IPS-18c (cell line): ENCODE results near the gene NFIC.
"Not testable (repeated sequence)": the region's sequence is repeated elsewhere in the genome, so short reads cannot be mapped to it uniquely, and the experiment has no call there.

Experiments used
- H3K4me3 ChIP-seq: 2 replicates; pipeline ENCODE4 v1.7.0; 2013; ENCODE audit warnings: low read depth, mild to moderate bottlenecking, low read length, moderate library complexity; ENCODE audit not compliant: insufficient read depth
- H3K9me3 ChIP-seq: one replicate; pipeline ENCODE4 v1.6.1; 2013; ENCODE audit warnings: mild to moderate bottlenecking, low read length, moderate library complexity; ENCODE audit not compliant: control insufficient read depth, insufficient read depth

NFIC gene

DNA sequence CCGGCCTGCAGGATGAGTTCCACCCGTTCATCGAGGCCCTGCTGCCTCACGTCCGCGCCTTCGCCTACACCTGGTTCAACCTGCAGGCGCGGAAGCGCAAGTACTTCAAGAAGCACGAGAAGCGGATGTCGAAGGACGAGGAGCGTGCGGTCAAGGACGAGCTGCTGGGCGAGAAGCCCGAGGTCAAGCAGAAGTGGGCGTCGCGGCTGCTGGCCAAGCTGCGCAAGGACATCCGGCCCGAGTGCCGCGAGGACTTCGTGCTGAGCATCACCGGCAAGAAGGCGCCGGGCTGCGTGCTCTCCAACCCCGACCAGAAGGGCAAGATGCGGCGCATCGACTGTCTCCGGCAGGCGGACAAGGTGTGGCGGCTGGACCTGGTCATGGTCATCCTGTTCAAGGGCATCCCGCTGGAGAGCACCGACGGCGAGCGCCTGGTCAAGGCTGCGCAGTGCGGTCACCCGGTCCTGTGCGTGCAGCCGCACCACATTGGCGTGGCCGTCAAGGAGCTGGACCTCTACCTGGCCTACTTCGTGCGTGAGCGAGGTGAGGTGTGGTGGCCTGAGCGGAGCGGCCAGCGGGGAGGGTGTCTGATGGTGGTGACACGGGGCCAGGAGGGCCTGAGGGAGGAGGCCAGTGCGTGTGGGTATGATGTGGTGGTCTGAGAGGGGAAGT, 15.5 kb downstream of the NFIC start:
- H3K9me3 ChIP-seq, result no peaks in the 10 kb centered on the region
- no peak overlapping the region for H3K4me3 ChIP-seq

DNA sequence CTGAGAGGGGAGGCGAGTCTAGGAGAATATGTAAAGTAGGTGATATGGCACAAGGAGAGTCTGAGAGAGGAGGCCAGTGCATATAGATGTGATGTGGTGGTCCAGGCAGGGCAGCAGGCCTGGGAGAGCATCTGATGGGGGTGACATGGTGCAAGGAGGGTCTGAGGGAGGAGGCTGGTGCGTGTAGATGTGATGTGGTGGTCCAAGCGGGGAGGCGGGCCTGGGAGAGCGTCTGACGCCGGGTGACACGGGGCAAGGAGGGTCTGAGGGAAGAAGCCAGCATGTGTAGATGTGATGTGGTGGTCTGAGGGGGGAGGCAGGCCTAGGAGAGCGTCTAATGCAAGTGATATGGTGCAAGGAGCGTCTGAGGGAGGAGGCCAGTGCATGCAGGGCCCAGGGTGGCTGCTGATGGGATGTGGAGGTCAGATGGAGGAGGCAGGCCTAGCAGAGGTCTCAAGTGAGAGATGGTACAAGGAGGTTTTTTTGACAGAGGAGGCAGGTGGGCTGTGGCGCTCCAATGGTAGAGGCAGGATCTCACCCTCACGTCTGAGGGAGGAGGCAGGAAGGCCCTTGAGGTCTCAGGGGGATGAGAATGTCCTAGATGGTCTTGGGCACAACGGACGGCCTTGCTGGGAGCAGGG, 16.2 kb downstream of the NFIC start:
- Histone ChIP-seq H3K4me3 (no peak overlapping the region), H3K9me3 (no peaks in the 10 kb centered on the region)

DNA sequence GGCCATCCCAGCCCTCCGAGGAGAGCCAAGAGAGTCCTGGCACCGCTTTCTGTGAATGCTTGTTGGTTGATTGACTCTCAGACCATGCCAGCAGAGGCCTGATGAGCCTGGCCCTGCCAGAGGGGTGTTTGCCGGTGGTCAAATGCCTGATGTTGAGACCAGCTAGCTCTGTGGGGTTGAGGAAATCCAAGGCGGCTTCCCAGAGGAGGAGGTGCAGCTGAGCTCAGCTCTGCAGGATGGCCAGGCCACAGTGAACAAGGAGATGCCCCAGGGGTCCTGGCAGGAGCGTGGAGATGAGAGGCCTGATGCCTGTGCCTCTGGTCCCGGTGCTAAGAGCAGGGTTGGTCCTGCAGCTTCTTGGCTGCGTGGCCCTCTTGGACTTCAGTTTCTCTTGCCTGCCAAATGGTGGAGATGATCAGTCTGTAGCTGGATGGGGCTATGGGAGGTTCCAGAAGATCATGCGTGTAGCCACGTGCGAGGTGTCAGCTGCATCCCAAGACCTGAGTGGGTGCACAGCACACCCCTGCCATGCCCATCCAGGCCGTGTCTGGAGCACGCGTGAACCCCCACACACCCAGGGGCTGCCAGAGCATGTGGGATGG, 16.8 kb downstream of the NFIC start:
- H3K4me3 ChIP-seq, result no peak overlapping the region

DNA sequence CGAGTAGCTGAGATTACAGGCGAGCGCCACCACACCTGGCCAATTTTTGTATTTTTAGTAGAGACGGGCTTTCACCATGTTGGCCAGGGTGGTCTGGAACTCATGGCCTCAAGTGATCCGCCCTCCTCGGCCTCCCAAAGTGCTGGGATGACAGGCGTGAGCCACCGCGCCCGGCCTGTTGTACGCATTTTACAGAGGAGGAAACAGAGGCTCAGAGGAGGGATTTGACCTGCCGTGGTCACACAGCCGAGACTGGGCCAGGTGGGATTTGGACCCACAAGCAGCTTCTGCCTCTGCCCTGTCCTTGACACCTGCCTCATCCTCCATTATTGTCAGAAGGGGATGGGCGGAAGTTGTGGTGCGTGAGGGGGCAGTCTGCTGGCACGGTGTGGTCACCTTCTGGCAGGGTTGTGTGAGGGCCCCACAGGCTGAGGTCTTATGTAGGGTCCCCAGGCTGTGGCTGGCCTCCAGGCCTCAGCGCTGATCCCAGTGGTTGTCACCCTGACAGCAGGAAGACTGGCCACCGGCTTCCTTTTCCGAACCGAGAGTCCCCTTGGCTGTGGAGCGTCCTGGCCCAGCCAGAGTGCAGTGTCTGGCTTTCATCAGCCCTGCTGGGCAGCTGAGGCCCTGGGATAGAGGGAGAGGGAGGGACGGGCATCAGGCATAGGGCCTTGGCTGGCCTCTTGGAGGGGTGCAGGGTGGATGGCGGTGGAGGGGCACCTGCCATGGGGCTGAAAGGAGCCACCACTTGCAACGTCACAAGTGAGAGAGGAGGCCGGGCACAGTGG, 20.3 kb downstream of the NFIC start:
- H3K4me3 ChIP-seq, result no peak overlapping the region

More for the DNA sequence above, 16.8 kb downstream of the NFIC start:
- H3K9me3 ChIP-seq, result no peaks in the 10 kb centered on the region

DNA sequence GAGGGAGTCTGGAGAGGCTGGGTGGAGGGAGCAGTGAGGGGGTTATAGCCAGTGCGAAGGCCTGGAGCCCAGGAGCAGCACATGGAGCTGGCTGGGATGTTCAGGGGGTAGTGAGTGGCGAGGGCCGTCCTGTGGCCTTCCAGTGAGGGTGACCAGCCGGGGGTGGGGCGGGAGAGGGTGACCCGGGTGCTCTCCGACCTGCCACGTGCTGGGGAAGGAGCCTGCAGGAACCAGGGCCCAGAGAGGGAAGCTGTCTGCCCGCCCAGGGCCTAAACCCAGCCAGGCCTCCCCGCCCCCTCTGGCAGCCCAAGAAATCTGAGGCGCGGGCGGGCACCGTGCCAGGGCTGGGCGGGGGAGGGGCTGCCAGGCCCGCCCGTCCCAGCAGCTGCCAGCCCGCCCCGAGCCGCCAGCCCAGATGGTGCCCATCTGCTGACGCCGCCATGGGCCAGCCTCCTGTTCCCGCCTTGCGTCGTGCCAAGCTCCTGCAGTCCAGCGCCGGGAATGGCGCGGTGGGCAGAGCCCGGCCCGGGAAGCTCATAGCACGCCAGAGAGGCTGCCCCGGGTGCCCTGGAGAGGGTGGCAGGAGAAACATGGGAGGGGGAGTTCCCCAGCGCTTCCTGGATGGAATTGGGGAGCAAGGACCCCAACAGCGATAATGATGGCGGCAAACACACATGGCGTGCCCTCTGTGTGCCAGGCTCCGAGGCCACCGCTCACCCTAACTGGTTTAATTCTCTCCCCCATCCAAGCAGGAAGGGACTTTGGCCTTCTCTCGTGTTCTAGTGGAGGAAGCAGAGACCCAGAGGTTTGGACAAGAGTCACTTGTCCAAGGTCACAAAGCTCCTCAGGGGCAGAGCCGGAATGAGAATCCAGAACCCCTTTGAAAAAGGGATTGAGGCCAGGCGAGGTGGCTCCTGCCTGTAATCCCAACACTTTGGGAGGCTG, 21.5 kb downstream of the NFIC start:
- H3K9me3 ChIP-seq, result no peaks in the 10 kb centered on the region
- H3K4me3 ChIP-seq, result no peak overlapping the region

More for the DNA sequence above, 20.3 kb downstream of the NFIC start:
- no peaks in the 10 kb centered on the region for H3K9me3 ChIP-seq

DNA sequence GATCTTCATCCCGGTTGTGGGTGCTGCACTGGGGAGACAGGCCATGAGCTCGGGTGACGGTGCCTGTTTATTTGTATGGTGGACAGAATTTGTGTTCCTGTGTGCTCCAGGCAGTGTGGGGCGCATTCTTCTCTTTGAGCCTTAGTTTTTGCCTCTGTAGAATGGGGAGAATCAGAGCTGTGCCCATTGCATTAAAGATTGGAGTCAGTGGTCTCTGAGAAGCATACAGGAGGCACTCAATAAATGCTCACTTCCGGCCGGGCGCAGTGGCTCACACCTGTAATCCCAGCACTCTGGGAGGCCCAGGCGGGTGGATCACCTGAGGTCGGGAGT, 23.0 kb downstream of the NFIC start:
- H3K4me3 ChIP-seq, result no peak overlapping the region
- no peaks in the 10 kb centered on the region for H3K9me3 ChIP-seq

DNA sequence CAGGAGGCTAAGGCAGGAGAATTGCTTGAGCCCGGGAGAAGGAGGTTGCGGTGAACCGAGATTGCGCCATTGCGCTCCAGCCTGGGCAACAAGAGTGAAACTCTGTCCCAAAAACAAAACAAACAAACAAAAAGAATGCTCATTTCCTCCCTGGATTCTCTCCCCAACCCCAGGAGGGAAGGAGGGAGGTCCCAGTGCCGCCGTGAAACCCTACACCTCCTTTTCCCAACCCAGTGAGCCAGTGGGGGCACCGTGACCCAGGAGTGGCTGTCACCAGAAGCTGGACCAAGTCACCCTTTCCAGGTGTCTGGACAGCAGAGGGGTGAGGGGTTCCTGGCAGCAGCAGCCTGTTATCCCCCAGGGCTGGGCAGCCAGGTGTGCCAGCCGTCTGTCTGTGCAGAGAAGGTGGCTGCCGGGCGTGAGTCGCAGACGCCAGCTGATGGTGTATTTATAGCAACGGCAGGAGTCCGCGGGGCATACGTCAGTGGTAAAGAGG, 23.5 kb downstream of the NFIC start:
- Histone ChIP-seq H3K4me3 (no peak overlapping the region), H3K9me3 (no peaks in the 10 kb centered on the region)

DNA sequence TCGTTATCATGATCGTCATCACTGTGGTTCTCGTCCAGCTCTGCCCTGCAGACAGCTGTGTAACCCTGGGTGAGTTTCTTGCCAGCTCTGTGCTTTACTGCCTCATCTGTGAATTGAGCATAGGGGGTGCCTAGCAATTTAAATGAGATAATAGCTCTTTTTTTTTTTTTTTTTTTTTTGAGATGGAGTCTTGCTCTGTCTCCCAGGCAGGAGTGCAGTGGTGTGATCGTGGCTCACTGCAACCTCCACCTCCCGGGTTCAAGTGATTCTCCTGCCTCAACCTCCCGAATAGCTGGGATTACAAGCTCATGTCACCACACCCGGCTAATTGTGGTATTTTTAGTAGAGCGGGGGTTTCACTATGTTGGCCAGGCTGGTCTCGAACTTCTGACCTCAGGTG, 25.5 kb downstream of the NFIC start:
- H3K4me3 ChIP-seq, H3K9me3 ChIP-seq: not testable (repeated sequence)

DNA sequence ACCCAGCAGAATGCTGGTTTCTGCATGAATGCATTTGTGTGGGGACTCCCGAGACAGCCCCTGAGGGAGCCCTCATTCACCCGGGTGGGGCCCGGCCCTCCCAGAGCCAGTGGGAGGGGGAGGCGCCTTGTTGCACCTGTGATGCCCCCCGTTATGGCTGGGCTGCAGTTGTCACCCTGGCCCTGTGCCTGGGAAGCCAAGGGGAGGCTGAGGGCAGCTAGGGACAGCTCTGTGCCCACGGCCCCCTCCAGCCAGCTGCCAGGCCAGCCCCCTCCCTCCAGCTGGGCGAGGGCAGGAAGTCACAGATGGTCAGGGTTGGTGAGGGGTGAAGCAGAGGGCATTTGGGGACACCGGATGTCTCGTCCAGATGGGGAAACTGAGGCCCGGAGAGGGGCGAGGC, 26.1 kb downstream of the NFIC start:
- H3K4me3 ChIP-seq, result no peak overlapping the region

DNA sequence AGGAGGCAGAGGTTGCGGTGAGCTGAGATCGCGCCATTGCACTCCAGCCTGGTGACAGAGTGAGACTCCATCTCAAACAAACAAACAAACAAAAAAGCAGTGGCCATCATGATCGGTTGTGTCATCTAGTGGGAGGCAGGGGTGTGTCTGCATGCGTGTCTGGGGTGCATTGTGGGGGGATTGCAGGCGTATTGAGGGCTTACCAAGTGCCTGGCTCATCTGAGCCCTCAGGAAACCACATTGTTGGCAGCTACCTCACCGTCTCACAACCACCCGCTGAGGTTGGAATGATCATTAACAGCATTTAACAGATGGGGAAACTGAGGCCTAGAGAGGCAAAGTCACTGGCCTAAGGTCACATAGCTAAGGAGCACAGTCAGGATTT, 30.5 kb downstream of the NFIC start:
- Histone ChIP-seq H3K9me3 (no peaks in the 10 kb centered on the region), H3K4me3 (no peak overlapping the region)

More for the DNA sequence above, 26.1 kb downstream of the NFIC start:
- no peaks in the 10 kb centered on the region for H3K9me3 ChIP-seq

DNA sequence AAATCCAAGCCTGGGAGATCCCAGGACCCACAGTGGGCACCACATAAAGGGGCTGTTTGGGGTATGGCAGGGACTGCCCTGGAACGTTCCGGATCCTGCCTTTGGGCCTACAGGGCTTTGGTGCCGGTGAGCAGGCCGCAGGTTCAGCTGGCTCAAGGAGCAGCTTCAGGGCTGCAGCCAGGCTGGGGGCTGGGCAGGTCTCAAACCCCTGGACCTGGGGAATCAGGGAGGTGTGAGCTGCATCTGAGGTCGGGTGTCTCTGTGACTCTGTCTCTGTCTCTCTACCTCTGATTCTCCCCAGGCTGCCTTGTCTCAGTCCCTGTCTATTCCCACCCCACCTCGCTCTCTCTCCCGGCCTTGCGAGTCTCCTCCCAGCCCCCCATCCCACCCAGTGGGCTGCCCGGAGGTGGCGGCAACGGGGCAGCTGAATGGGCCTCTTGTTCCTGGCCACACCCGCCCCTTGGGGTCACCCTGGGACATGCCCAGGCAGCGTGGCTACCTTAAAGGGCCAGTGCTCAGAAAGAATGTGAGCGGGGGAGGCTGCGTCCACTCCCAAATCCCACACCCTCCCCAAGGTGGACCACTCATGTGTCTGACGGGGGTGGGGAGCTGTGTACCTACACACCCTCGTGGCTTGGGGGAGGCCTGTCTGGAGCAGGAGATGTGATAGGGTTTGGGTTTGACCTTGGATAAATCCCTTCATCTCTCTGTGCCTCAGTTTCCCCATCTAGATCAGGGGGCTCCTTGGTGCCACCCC, 31.1 kb downstream of the NFIC start:
- H3K4me3 ChIP-seq, result no peak overlapping the region
- H3K9me3 ChIP-seq, result peaks cover 3% of the 10 kb centered on the region

DNA sequence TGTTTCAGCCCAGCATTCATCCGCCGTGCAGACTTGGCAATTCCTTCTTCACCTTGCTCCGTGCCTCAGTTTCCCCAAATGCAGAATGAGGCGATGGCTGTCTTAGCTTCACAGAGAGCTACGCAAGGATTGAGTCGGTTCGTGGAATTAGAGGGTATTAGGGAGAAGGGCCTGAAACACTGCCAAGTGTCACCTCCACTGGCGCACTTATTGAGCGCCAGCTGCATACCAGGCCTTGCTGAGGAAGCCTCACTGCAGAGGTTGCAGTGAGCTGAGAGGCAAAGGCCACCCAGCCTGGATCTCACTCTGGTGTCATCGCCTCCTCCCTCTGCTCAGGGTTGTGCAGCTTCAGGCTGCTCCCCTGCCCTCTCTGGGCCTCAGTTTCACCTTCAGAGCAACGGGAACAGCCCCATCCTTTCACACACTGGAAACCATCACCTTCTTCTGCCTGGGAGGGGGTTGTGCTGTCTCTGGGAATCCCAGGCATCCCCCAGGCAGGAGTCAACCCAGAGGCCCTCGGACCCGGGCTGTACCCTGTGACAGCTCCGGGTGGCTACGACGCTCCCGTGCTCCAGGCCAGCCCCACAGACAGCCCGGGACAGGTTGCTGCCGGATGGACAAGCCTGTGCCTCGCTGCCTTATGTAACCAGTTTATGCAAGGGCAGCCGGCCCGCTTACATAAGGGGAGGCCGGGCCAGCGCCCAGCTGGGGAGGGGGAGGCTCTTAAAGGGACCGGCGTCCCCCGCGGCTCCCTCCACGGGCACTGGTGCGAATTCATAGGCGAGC, 31.9 kb downstream of the NFIC start:
- Histone ChIP-seq H3K9me3 (peaks cover 7% of the 10 kb centered on the region), H3K4me3 (peak overlapping the region; percentile 20; the same call in 1 of the 2 replicates)

DNA sequence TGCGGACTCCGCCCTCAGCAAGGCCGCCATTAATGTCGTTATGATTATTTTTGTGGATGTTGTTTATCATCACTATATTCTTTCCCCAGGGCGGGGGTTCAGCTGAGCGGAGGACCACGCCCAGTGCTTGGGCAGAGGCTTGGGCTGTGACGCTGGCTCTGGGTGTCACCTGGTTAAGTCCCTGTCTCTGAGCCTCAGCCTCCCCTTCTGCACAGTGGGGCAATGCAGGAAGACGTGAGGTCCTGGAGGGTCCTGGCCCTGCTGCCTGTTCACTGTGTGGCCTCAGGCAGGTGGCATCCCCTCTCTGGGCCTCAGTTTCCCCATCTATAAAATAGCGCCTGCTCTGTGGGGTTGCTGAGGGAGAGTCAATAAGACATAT, 32.5 kb downstream of the NFIC start:
- H3K9me3 ChIP-seq, result peaks cover 7% of the 10 kb centered on the region
- peak overlapping the region; percentile 20; the same call in 1 of the 2 replicates for H3K4me3 ChIP-seq

DNA sequence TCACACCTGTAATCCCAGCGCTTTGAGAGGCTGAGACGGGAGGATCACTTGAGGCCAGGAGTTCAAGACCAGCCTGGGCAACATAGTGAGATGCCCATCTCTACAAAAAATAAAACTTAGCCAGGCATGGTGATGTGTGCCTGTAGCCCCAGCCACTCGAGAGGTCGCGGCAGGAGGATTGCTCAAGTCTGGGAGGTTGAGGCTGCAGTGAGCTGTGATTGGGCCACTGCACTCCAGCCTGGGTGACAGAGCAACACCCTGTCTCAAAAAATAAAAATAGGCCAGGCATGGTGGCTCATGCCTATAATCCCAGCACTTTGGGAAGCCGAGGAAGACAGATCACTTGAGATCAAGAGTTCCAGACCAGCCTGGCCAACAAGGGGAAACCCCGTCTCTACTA, 32.9 kb downstream of the NFIC start:
- H3K4me3 ChIP-seq, H3K9me3 ChIP-seq: not testable (repeated sequence)

DNA sequence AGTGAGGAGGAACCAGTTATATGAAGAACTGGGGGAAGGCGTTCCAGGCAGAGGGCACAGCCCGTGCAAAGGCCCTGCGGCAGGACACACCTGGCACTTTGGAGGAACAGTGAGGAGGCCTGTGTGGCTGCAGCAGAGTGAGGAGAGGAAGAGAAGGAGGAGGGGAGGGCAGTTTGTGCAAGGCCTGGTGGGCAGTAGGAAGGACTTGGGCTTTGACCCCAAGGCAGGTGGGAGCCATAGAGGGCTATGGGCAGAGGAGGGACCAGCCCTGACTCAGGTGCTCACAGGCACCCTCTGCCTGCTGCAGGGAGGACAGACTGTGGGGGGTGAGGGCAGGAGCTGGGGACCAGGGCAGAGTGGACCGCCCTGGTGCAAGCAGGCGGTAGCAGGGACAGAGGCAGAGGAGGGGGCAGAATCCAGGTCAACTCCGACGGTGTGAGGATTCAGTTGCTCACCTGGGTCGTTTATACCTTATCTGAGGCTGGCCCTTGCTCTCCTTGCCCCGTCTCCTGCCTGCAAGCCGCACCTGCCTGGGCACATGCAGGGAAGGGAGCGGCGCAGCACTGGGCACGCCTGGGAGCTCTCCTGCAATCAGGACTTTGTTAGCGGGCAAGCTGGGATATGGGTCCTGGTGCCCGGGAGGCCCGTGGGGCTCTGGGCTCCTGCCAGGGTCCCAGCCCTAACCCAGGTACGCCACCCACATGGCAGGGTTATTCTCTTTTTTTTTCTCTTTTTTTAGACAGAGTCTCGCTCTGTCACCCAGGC, 34.8 kb downstream of the NFIC start:
- no peak overlapping the region for H3K4me3 ChIP-seq
- H3K9me3 ChIP-seq, result peaks cover 7% of the 10 kb centered on the region
